Kidney (tissue), 14 donors: ENCODE results near the gene ZNF831. TPM values are rescaled to one million over a fixed set of nuclear protein-coding genes. Genes with fewer than 3 reads are reported as not detected.
A peak's percentile ranks its signal among the peaks of the same experiment; 100 is the strongest.

ENCODE experiments used
- DNase-seq, 5 donors: peaks; one replicate each; pipeline ENCODE4 v3.0.0-alpha.2; 2013 to 2020
- FAIRE-seq: peaks from 2 replicates; lab custom pipeline; 2012; peaks lifted over from hg19 to GRCh38; lab: Jason Lieb, UNC
- H3K27ac ChIP-seq, 2 donors: one replicate each; pipeline ENCODE4 v1.7.0; 2013; ENCODE audit warnings: low read depth in 2 of 2, low read length in 2 of 2, inconsistent platforms in 1 of 2
- H3K27me3 ChIP-seq: one replicate; pipeline ENCODE4 v1.7.1; 2013; ENCODE audit warnings: low read length, inconsistent platforms; ENCODE audit not compliant: control insufficient read depth, insufficient read depth
- H3K36me3 ChIP-seq, 3 donors: one replicate each; pipeline versions ENCODE4 v1.7.0 to v1.7.1; 2013; ENCODE audit warnings: low read length in 3 of 3, control low read depth in 1 of 3, inconsistent platforms in 1 of 3; ENCODE audit not compliant: insufficient read depth in 3 of 3, control insufficient read depth in 2 of 3
- H3K4me1 ChIP-seq, 3 donors: one replicate each; pipeline versions ENCODE4 v1.7.0 to v1.7.1; 2013; ENCODE audit warnings: low read length in 3 of 3, inconsistent platforms in 1 of 3, low read depth in 1 of 3; ENCODE audit not compliant: control insufficient read depth in 2 of 3, insufficient read depth in 2 of 3
- H3K4me3 ChIP-seq, 3 donors: one replicate each; pipeline versions ENCODE4 v1.7.0 to v1.8.1; 2013; ENCODE audit warnings: low read length in 3 of 3, control low read depth in 1 of 3, inconsistent platforms in 1 of 3
- H3K9ac ChIP-seq, 3 donors: one replicate each; pipeline versions ENCODE4 v1.7.0 to v1.7.1; 2013; ENCODE audit warnings: low read length in 3 of 3, control low read depth in 1 of 3, inconsistent platforms in 1 of 3
- H3K9me3 ChIP-seq, 3 donors: one replicate each; pipeline versions ENCODE4 v1.7.0 to v1.7.1; 2013; ENCODE audit warnings: low read length in 3 of 3, control low read depth in 1 of 3, inconsistent platforms in 1 of 3; ENCODE audit not compliant: control insufficient read depth in 2 of 3, insufficient read depth in 1 of 3
- CTCF ChIP-seq: IDR thresholded peaks from 3 replicates; pipeline ENCODE4 v1.5.1; 2012; ENCODE audit warnings: mild to moderate bottlenecking, moderate library complexity, borderline replicate concordance; ENCODE audit not compliant: insufficient read depth; ENCODE audit errors: extremely low read depth
- intact Hi-C: fragments of 100-400 bp; cut with DNase I; formaldehyde crosslinking; loops from one replicate; pipeline ENCODE4 v1.11.1; 2022
- polyA plus RNA-seq: library from polyadenylated mRNA; stranded (reverse); fragments of 350-450 nt; fragmentation: Illumina TruSeq; extraction: RNeasy Lipid Tissue Mini Kit (QIAGEN cat#74804); gene quantifications from one replicate; pipeline ENCODE4 v1.2.3, GENCODE V29; 2014; ENCODE audit warnings: low read depth, low replicate concordance; ENCODE audit not compliant: insufficient read depth
- total RNA-seq: library from RNA; stranded (reverse); fragmentation: NEBNext Ultra II Directional; extraction: Animal tissue kit (Norgen Biotek cat#: 25700); gene quantifications from one replicate; pipeline ENCODE4 v1.2.1, GENCODE V29; 2021
- donor health status: control.
- donor health status: control.
- donor health status: control.
- donor health status: control.
- donor health status: control.
- donor health status: DM: yes; HTN: yes; CAD: no.
- donor health status: Normal renal cell carcinoma (clear cell type).

ZNF831 gene
- total and polyA plus RNA-seq, 2 donors from 2014 or later: 0.04 to 1.9 TPM

- intact Hi-C loops: no loop called here
- Histone ChIP-seq H3K9ac (no peak overlapping the region), H3K4me1 (peaks cover 0 to 14% (median 0%) of the 10 kb centered on the region in 3 donors), H3K9me3 (no peaks in the 10 kb centered on the region), H3K36me3 (no peaks in the 10 kb centered on the region), H3K27ac (no peak overlapping the region), H3K27me3 (no peaks in the 10 kb centered on the region), H3K4me3 (no peak overlapping the region)
- no peak for TF ChIP-seq CTCF
- FAIRE-seq: no peak
- peak in 2 of 5 donors; percentile 39 to 44 for DNase-seq
Observed at GRCh38 chr20:59145924-59146779, 17.5 kb upstream of the ZNF831 start.

- no peak overlapping the region for H3K4me3 ChIP-seq
- DNase-seq (peak in 1 of 5 donors; percentile 51), FAIRE-seq (no peak)
- intact Hi-C loops: no loop called here
- H3K27ac ChIP-seq: no peak overlapping the region
- peaks cover 0 to 14% (median 0%) of the 10 kb centered on the region in 3 donors for H3K4me1 ChIP-seq
- H3K27me3 ChIP-seq: no peaks in the 10 kb centered on the region
- H3K9ac ChIP-seq: no peak overlapping the region
- H3K36me3 ChIP-seq: no peaks in the 10 kb centered on the region
- H3K9me3 ChIP-seq: no peaks in the 10 kb centered on the region
- no peak for TF ChIP-seq CTCF
Observed at GRCh38 chr20:59146780-59147565, 16.6 kb upstream of the ZNF831 start.

DNA sequence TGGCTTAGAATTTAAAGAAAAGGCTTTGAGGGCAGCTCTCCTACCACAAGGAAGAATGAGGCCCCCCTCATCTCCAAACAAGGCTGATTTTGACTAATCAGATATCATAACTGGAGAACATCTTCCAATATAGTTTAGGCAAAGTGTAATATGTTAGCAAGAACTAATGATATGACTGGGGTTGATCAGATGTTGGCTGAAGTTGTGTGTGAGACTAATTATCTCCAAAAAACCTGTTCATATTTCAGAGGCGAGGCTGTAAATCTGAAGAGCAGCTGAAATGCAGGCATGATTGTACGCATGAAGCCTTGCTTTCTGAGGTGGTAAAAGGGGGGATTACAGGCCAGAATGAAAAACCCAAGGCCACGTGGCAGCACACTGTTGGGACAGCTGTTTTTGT, 16.0 kb upstream of the ZNF831 start:
- Histone ChIP-seq H3K9me3 (no peaks in the 10 kb centered on the region), H3K9ac (no peak overlapping the region), H3K27ac (no peak overlapping the region), H3K4me3 (no peak overlapping the region), H3K36me3 (no peaks in the 10 kb centered on the region), H3K27me3 (no peaks in the 10 kb centered on the region), H3K4me1 (peaks cover 0 to 15% (median 0%) of the 10 kb centered on the region in 3 donors)
- FAIRE-seq (no peak), DNase-seq (no peak)
- intact Hi-C loops: no loop called here
- TF ChIP-seq CTCF: no peak
